Measurements from ENCODE around the gene NSUN2. TPM values are rescaled to one million over a fixed set of nuclear protein-coding genes. Genes with fewer than 3 reads are reported as not detected.

Gene NSUN2
- total RNA-seq, 1 donor from 2014 or later = 78.8 TPM

DNA sequence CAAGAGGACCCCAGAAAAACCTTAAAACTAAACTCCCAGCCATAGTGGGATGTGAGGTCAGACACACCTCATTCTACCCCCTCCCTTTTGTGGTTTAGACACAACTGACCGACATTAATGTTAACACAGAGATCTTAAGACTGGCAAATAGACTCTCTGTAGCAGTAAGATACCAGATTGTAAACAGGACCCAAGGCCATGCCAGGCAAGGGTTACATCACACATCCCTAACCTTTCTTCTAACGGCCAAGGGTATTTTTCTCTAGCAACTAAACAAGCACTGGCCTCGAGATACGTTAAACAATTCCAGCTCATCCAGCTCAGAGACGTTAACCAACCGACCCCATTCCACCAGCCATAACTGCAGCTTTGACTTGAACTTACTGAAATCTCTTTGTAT lies 38.8 kb downstream of the NSUN2 start:
- H3K4me3 Mint-ChIP-seq (ENCODE audit: unreplicated experiment) = no peak overlapping the region
- H3K27me3 Mint-ChIP-seq (ENCODE audit: low read depth, unreplicated experiment) = no peaks in the 10 kb centered on the region
- no peaks in the 10 kb centered on the region for H3K4me1 Mint-ChIP-seq (ENCODE audit: low read depth, unreplicated experiment)
- H3K27ac Mint-ChIP-seq (ENCODE audit: unreplicated experiment) = no peak overlapping the region
- Histone ChIP-seq H3K4me1 (ENCODE audit: insufficient read depth, low read length) (no peaks in the 10 kb centered on the region), H3K27me3 (ENCODE audit: insufficient read depth, low read length) (no peaks in the 10 kb centered on the region), H3K27ac (ENCODE audit: low read depth, low read length) (no peak overlapping the region), H3K36me3 (ENCODE audit: insufficient read depth, low read length) (peaks cover 15% of the 10 kb centered on the region), H3K4me3 (ENCODE audit: insufficient read depth, low read depth, low read length) (no peak overlapping the region), H3K79me2 (ENCODE audit: insufficient read depth, low read length) (no peaks in the 10 kb centered on the region), H3K9me3 (ENCODE audit: insufficient read depth, low read depth, low read length) (no peaks in the 10 kb centered on the region), H3K4me2 (ENCODE audit: low read length) (no peak overlapping the region), H3K9ac (ENCODE audit: low read length) (no peak overlapping the region), H4K20me1 (ENCODE audit: insufficient read depth, low read length) (peaks cover 10% of the 10 kb centered on the region), H2AFZ (ENCODE audit: low read depth, low read length) (no peak overlapping the region)
- FAIRE-seq (no peak), DNase-seq (ENCODE audit: low read depth) (no peak)
- peaks cover 26% of the 10 kb centered on the region for H3K36me3 Mint-ChIP-seq (ENCODE audit: low read depth, unreplicated experiment)
- peaks cover 3% of the 10 kb centered on the region for H3K9me3 Mint-ChIP-seq (ENCODE audit: unreplicated experiment)
- TF ChIP-seq CTCF (IDR thresholded peaks at IDR 0.05; ENCODE audit: insufficient read depth, low read depth, low read length) (no peak), EZH2 (IDR thresholded peaks at IDR 0.05; ENCODE audit: insufficient read depth, low read length) (no peak)

- H3K4me2 ChIP-seq (ENCODE audit: low read length) = no peak overlapping the region
- H3K36me3 Mint-ChIP-seq (ENCODE audit: low read depth, unreplicated experiment) = peaks cover 22% of the 10 kb centered on the region
- no peaks in the 10 kb centered on the region for H3K9me3 ChIP-seq (ENCODE audit: insufficient read depth, low read depth, low read length)
- H3K4me1 Mint-ChIP-seq (ENCODE audit: low read depth, unreplicated experiment) = no peaks in the 10 kb centered on the region
- peaks cover 6% of the 10 kb centered on the region for H4K20me1 ChIP-seq (ENCODE audit: insufficient read depth, low read length)
- no peak overlapping the region for H3K27ac ChIP-seq (ENCODE audit: low read depth, low read length)
- H3K9ac ChIP-seq (ENCODE audit: low read length) = no peak overlapping the region
- no peak for DNase-seq (ENCODE audit: low read depth)
- H3K4me3 Mint-ChIP-seq (ENCODE audit: unreplicated experiment) = no peak overlapping the region
- H3K4me3 ChIP-seq (ENCODE audit: insufficient read depth, low read depth, low read length) = no peak overlapping the region
- H3K4me1 ChIP-seq (ENCODE audit: insufficient read depth, low read length) = no peaks in the 10 kb centered on the region
- H3K79me2 ChIP-seq (ENCODE audit: insufficient read depth, low read length) = no peaks in the 10 kb centered on the region
- H3K9me3 Mint-ChIP-seq (ENCODE audit: unreplicated experiment) = peaks cover 3% of the 10 kb centered on the region
- no peaks in the 10 kb centered on the region for H3K27me3 ChIP-seq (ENCODE audit: insufficient read depth, low read length)
- H3K27ac Mint-ChIP-seq (ENCODE audit: unreplicated experiment) = peak overlapping the region; percentile 20
- no peaks in the 10 kb centered on the region for H3K27me3 Mint-ChIP-seq (ENCODE audit: low read depth, unreplicated experiment)
- TF ChIP-seq EZH2 (IDR thresholded peaks at IDR 0.05; ENCODE audit: insufficient read depth, low read length) = no peak
- no peak for TF ChIP-seq CTCF (IDR thresholded peaks at IDR 0.05; ENCODE audit: insufficient read depth, low read depth, low read length)
- peaks cover 12% of the 10 kb centered on the region for H3K36me3 ChIP-seq (ENCODE audit: insufficient read depth, low read length)
- H2AFZ ChIP-seq (ENCODE audit: low read depth, low read length) = no peak overlapping the region
- FAIRE-seq = no peak
Measured at GRCh38 chr5:6593148-6594016, 39.5 kb downstream of the NSUN2 start.

- H3K4me1 ChIP-seq (ENCODE audit: insufficient read depth, low read length) = no peaks in the 10 kb centered on the region
- FAIRE-seq (no peak), DNase-seq (ENCODE audit: low read depth) (no peak)
- H3K9ac ChIP-seq (ENCODE audit: low read length) = no peak overlapping the region
- peaks cover 6% of the 10 kb centered on the region for H4K20me1 ChIP-seq (ENCODE audit: insufficient read depth, low read length)
- H2AFZ ChIP-seq (ENCODE audit: low read depth, low read length) = no peak overlapping the region
- H3K27ac Mint-ChIP-seq (ENCODE audit: unreplicated experiment) = no peak overlapping the region
- no peaks in the 10 kb centered on the region for H3K27me3 Mint-ChIP-seq (ENCODE audit: low read depth, unreplicated experiment)
- peaks cover 9% of the 10 kb centered on the region for H3K36me3 ChIP-seq (ENCODE audit: insufficient read depth, low read length)
- peaks cover 18% of the 10 kb centered on the region for H3K36me3 Mint-ChIP-seq (ENCODE audit: low read depth, unreplicated experiment)
- no peak overlapping the region for H3K4me3 Mint-ChIP-seq (ENCODE audit: unreplicated experiment)
- H3K4me1 Mint-ChIP-seq (ENCODE audit: low read depth, unreplicated experiment) = no peaks in the 10 kb centered on the region
- no peak overlapping the region for H3K4me2 ChIP-seq (ENCODE audit: low read length)
- peaks cover 3% of the 10 kb centered on the region for H3K9me3 Mint-ChIP-seq (ENCODE audit: unreplicated experiment)
- no peak for TF ChIP-seq CTCF (IDR thresholded peaks at IDR 0.05; ENCODE audit: insufficient read depth, low read depth, low read length)
- H3K79me2 ChIP-seq (ENCODE audit: insufficient read depth, low read length) = no peaks in the 10 kb centered on the region
- no peaks in the 10 kb centered on the region for H3K9me3 ChIP-seq (ENCODE audit: insufficient read depth, low read depth, low read length)
- no peak overlapping the region for H3K27ac ChIP-seq (ENCODE audit: low read depth, low read length)
- H3K27me3 ChIP-seq (ENCODE audit: insufficient read depth, low read length) = no peaks in the 10 kb centered on the region
- H3K4me3 ChIP-seq (ENCODE audit: insufficient read depth, low read depth, low read length) = no peak overlapping the region
Measured at GRCh38 chr5:6592601-6593000, 40.2 kb downstream of the NSUN2 start.
